SK-N-SH (cell line): ENCODE measurements around the gene COL12A1. TPM values are rescaled to one million over a fixed set of nuclear protein-coding genes. Genes with fewer than 3 reads are reported as not detected.

Source experiments
- CTCF ChIA-PET: fragments of 300-600, 350-600 bp; formaldehyde crosslinking; extraction: SDS; loops from one replicate; lab custom pipeline; 2021; lab: Yijun Ruan, JAX
- POLR2A ChIA-PET: fragments of 350-600 bp; sonication (Branson Sonifier 250); formaldehyde crosslinking; extraction: SDS; loops from one replicate; lab custom pipeline; 2020; ENCODE audit warnings: antibody characterized with exemption, inconsistent platforms; lab: Yijun Ruan, JAX
- DNase-seq: peaks from one replicate; pipeline ENCODE4 v3.0.0; 2012
- H2AFZ ChIP-seq: fragments of 200-600 bp; sonication (generic); 2 replicates; pipeline ENCODE4 v1.8.1; 2016; ENCODE audit warnings: antibody characterized with exemption, mild to moderate bottlenecking, low read depth
- H3F3A ChIP-seq: fragments of 200-600 bp; sonication (generic); replicated peaks from 2 replicates; pipeline ENCODE3; 2016; ENCODE audit warnings: antibody characterized with exemption, mild to moderate bottlenecking; ENCODE audit not compliant: insufficient read depth
- H3K27ac ChIP-seq, 2 experiments: fragments of 200-500 bp in 1 of 2; fragments of 200-600 bp in 1 of 2; sonication (Bioruptor generic) in 1 of 2; sonication (generic), shearing (Covaris generic) in 1 of 2; 2 replicates each; pipeline versions ENCODE4 v1.5.1 to v1.6.1; 2014 to 2016; ENCODE audit warnings: low read depth in 2 of 2, inconsistent platforms in 1 of 2, low read length in 1 of 2, mild to moderate bottlenecking in 1 of 2, mixed read lengths in 1 of 2
- H3K27me3 ChIP-seq: fragments of 200-600 bp; sonication (generic), shearing (Covaris generic); 2 replicates; pipeline ENCODE4 v1.6.1; 2016; ENCODE audit warnings: mixed run types; ENCODE audit not compliant: insufficient read depth
- H3K36me3 ChIP-seq, 2 experiments: fragments of 200-500 bp in 1 of 2; fragments of 200-600 bp in 1 of 2; sonication (Bioruptor generic) in 1 of 2; sonication (generic) in 1 of 2; replicated peaks in 1 of 2; 2 replicates each; pipeline versions ENCODE3 to v1.5.1; 2014 to 2016; ENCODE audit warnings: low read length in 1 of 2, mild to moderate bottlenecking in 1 of 2; ENCODE audit not compliant: insufficient read depth in 2 of 2, control insufficient read depth in 1 of 2
- H3K4me1 ChIP-seq, 2 experiments: fragments of 200-500 bp in 1 of 2; fragments of 200-600 bp in 1 of 2; sonication (Bioruptor generic) in 1 of 2; sonication (generic), shearing (Covaris generic) in 1 of 2; 2 replicates each; pipeline versions ENCODE4 v1.5.1 to v1.6.1; 2014 to 2016; ENCODE audit warnings: low read depth in 1 of 2, low read length in 1 of 2, mixed run types in 1 of 2; ENCODE audit not compliant: insufficient read depth in 2 of 2, control insufficient read depth in 1 of 2
- H3K4me2 ChIP-seq: fragments of 200-600 bp; sonication (generic), shearing (Covaris generic); 2 replicates; pipeline ENCODE4 v1.6.1; 2017; ENCODE audit warnings: mixed run types
- H3K4me3 ChIP-seq, 2 experiments: fragments of 200-500 bp in 1 of 2; fragments of 200-600 bp in 1 of 2; sonication (Bioruptor generic) in 1 of 2; sonication (generic), shearing (Covaris generic) in 1 of 2; 2 replicates each; pipeline versions ENCODE4 v1.5.1 to v1.8.1; 2014 to 2016; ENCODE audit warnings: low read depth in 2 of 2, inconsistent platforms in 1 of 2, low read length in 1 of 2, mild to moderate bottlenecking in 1 of 2, mixed read lengths in 1 of 2, moderate library complexity in 1 of 2
- H3K79me2 ChIP-seq: fragments of 200-600 bp; sonication (generic); 2 replicates; pipeline ENCODE4 v1.8.1; 2017; ENCODE audit warnings: mild to moderate bottlenecking; ENCODE audit not compliant: insufficient read depth
- H3K9ac ChIP-seq: fragments of 200-600 bp; sonication (generic); 2 replicates; pipeline ENCODE4 v1.6.1; 2017; ENCODE audit warnings: mixed run types
- H3K9me2 ChIP-seq: fragments of 200-600 bp; sonication (generic); 2 replicates; pipeline ENCODE4 v1.6.1; 2017; ENCODE audit warnings: mixed run types
- H3K9me3 ChIP-seq: fragments of 200-600 bp; sonication (generic); 2 replicates; pipeline ENCODE4 v1.6.1; 2017; ENCODE audit warnings: mixed run types, mild to moderate bottlenecking, moderate library complexity
- H4K20me1 ChIP-seq: fragments of 200-600 bp; sonication (generic); 2 replicates; pipeline ENCODE4 v1.6.1; 2017; ENCODE audit warnings: mild to moderate bottlenecking, mixed run types; ENCODE audit not compliant: insufficient read depth
- ELF1 ChIP-seq: IDR thresholded peaks from 2 replicates; pipeline ENCODE4 v1.4.0; 2012
- EZH2phosphoT487 ChIP-seq: fragments of 200-600 bp; sonication (generic); IDR thresholded peaks from 2 replicates; pipeline ENCODE4 v1.6.1; 2017; ENCODE audit warnings: low read depth, mixed run types, mild to moderate bottlenecking, antibody characterized with exemption, moderate library complexity, borderline replicate concordance
- FOSL2 ChIP-seq: IDR thresholded peaks from 2 replicates; pipeline ENCODE4 v1.4.0; 2012; ENCODE audit warnings: low read depth, mild to moderate bottlenecking, moderate library complexity, borderline replicate concordance
- FOXJ3 ChIP-seq: sonication (generic); formaldehyde crosslinking; IDR thresholded peaks from 2 replicates; pipeline ENCODE4 v1.5.1; 2020; ENCODE audit warnings: mild to moderate bottlenecking, missing genetic modification reagents
- FOXM1 ChIP-seq: IDR thresholded peaks from 2 replicates; pipeline ENCODE4 v1.4.0; 2012; ENCODE audit warnings: low read depth, mild to moderate bottlenecking
- GABPA ChIP-seq: IDR thresholded peaks from 2 replicates; pipeline ENCODE4 v1.4.0; 2012; ENCODE audit warnings: low read depth, mild to moderate bottlenecking
- GATA2 ChIP-seq: sonication (generic); formaldehyde crosslinking; IDR thresholded peaks from 2 replicates; pipeline ENCODE4 v1.5.0; 2020; ENCODE audit warnings: mild to moderate bottlenecking, missing genetic modification reagents
- JUND ChIP-seq: IDR thresholded peaks from 2 replicates; pipeline ENCODE4 v1.4.0; 2012
- MAX ChIP-seq: IDR thresholded peaks from 2 replicates; pipeline ENCODE4 v1.4.0; 2012; ENCODE audit warnings: low read depth
- MEF2A ChIP-seq: IDR thresholded peaks from 2 replicates; pipeline ENCODE4 v1.4.0; 2012; ENCODE audit warnings: low read depth, borderline replicate concordance
- NFIC ChIP-seq: IDR thresholded peaks from 2 replicates; pipeline ENCODE4 v1.4.0; 2012; ENCODE audit warnings: borderline replicate concordance
- POLR2AphosphoS5 ChIP-seq: IDR thresholded peaks from 2 replicates; pipeline ENCODE4 v1.6.1; 2012; ENCODE audit warnings: low read depth, low read length
- RAD21 ChIP-seq: IDR thresholded peaks from 2 replicates; pipeline ENCODE4 v1.6.1; 2012; ENCODE audit warnings: mild to moderate bottlenecking, low read length
- RCOR1 ChIP-seq: fragments of 150-350 bp; IDR thresholded peaks from 2 replicates; pipeline ENCODE4 v1.6.1; 2017; ENCODE audit warnings: antibody characterized with exemption, low read length
- REST ChIP-seq: IDR thresholded peaks from 2 replicates; pipeline ENCODE4 v1.6.1; 2012; ENCODE audit warnings: mild to moderate bottlenecking, low read depth, low read length, moderate library complexity
- RXRA ChIP-seq: IDR thresholded peaks from 2 replicates; pipeline ENCODE4 v1.4.0; 2012; ENCODE audit warnings: low read depth, mild to moderate bottlenecking, borderline replicate concordance
- TEAD4 ChIP-seq: IDR thresholded peaks from 2 replicates; pipeline ENCODE4 v1.4.0; 2012; ENCODE audit warnings: mild to moderate bottlenecking, borderline replicate concordance; ENCODE audit not compliant: insufficient read depth
- USF1 ChIP-seq: IDR thresholded peaks from 2 replicates; pipeline ENCODE4 v1.4.0; 2012; ENCODE audit warnings: low read depth, borderline replicate concordance
- USF2 ChIP-seq: fragments of 150-350 bp; IDR thresholded peaks from 2 replicates; pipeline ENCODE4 v1.6.1; 2017; ENCODE audit warnings: antibody characterized with exemption, low read length, low read depth, borderline replicate concordance
- ZBTB33 ChIP-seq: IDR thresholded peaks from 2 replicates; pipeline ENCODE4 v1.4.0; 2012; ENCODE audit warnings: low read depth, borderline replicate concordance
- polyA plus RNA-seq, 3 experiments: library from polyadenylated mRNA; depleted of rRNA; stranded (reverse); fragments of >200 nt; gene quantifications; 2 replicates each; pipeline ENCODE4 v1.2.3, GENCODE V29; 2012

The COL12A1 gene
- polyA plus RNA-seq, 1 of the 3 experiments (the other 2 are of a cell fraction), result 0.03 TPM

GRCh38 chr6:75249837-75250236 lies 44.0 kb upstream of the COL12A1 start:
- CTCF ChIA-PET, result interaction anchor here (1.0 to 5.2 kb wide), 3 partner anchors 12 to 39 kb away, joined by 3 to 35 read pairs (median 4); no protein-coding TSS in a partner anchor
- H3K9me2 ChIP-seq, result no peaks in the 10 kb centered on the region
- TF ChIP-seq FOSL2 (no peak), ZBTB33 (no peak), ELF1 (no peak), EZH2phosphoT487 (no peak), TEAD4 (no peak), NFIC (no peak), USF1 (no peak), GATA2 (CRISPR knock-in tag) (no peak), FOXM1 (no peak), MAX (no peak), USF2 (no peak), GABPA (no peak), FOXJ3 (CRISPR knock-in tag) (no peak), RAD21 (no peak), REST (no peak), POLR2AphosphoS5 (no peak), RCOR1 (no peak), JUND (no peak), RXRA (no peak), MEF2A (no peak)
- POLR2A ChIA-PET, result interaction anchor here (0.5 kb wide), 1 partner anchor 397 kb away, joined by 4 read pairs; no protein-coding TSS in a partner anchor
- H3K79me2 ChIP-seq, result no peaks in the 10 kb centered on the region; the same call in 1 of the 2 replicates
- H3K4me3 ChIP-seq, result no peak overlapping the region
- H3F3A ChIP-seq, result no peaks in the 10 kb centered on the region
- H3K27me3 ChIP-seq, result no peaks in the 10 kb centered on the region
- H3K27ac ChIP-seq, result no peak overlapping the region
- no peak overlapping the region for H2AFZ ChIP-seq
- no peaks in the 10 kb centered on the region for H3K9me3 ChIP-seq
- no peak overlapping the region for H3K4me2 ChIP-seq
- peaks cover 24 to 30% of the 10 kb centered on the region in 2 experiments for H3K36me3 ChIP-seq
- no peaks in the 10 kb centered on the region for H4K20me1 ChIP-seq
- no peak for DNase-seq
- H3K9ac ChIP-seq, result no peak overlapping the region
- H3K4me1 ChIP-seq, result no peaks in the 10 kb centered on the region; a peak in 1 of 4 replicates
